IPS-15b (cell line): Measurements from ENCODE around the gene NTRK1.

ENCODE experiments used
- H3K27me3 ChIP-seq: one replicate; pipeline ENCODE4 v1.6.1; 2013; ENCODE audit warnings: low read length; ENCODE audit not compliant: control insufficient read depth, insufficient read depth
- H3K36me3 ChIP-seq: one replicate; pipeline ENCODE4 v1.6.1; 2013; ENCODE audit warnings: low read length; ENCODE audit not compliant: control insufficient read depth, insufficient read depth
- H3K4me1 ChIP-seq: one replicate; pipeline ENCODE4 v1.6.1; 2013; ENCODE audit warnings: mild to moderate bottlenecking, low read length; ENCODE audit not compliant: control insufficient read depth, insufficient read depth
- H3K4me3 ChIP-seq: one replicate; pipeline ENCODE4 v1.5.1; 2013; ENCODE audit warnings: low read depth, low read length
- H3K9ac ChIP-seq: one replicate; pipeline ENCODE4 v1.6.1; 2013; ENCODE audit warnings: low read depth, mild to moderate bottlenecking, low read length
- H3K9me3 ChIP-seq: one replicate; pipeline ENCODE4 v1.6.1; 2013; ENCODE audit warnings: mild to moderate bottlenecking, low read length; ENCODE audit not compliant: control insufficient read depth, insufficient read depth

Gene NTRK1

DNA sequence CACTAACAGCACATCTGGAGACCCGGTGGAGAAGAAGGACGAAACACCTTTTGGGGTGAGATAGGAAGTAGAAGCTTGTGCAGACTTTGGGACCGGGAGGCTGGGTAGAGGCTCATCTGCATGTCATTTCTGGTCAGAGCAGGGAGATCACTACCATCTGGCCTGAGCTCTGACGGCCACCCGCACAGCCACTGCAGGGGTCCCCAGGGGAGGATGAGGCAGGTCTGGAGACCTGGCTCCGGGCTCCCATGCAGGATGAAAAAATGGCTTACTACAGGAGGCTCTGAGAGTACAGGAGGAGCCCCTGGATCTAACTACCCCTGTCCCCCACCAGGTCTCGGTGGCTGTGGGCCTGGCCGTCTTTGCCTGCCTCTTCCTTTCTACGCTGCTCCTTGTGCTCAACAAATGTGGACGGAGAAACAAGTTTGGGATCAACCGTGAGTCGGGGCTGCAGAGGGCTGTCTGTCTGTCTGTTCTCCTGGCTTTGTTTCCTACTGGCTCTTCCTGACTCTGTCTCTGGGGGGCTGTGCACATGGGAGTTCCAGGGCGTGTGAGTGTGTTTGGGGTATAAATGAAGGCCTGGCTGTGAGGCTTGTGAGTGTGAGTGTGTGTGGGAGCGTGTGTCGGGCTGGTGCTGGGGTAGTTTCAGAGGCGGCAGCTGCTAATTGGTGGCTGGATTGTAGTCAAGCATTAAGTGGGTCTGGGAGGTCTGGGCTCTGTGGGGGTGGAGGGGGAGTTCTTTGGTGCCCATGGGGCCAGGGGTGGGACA, 14.1 kb downstream of the NTRK1 start:
- Histone ChIP-seq H3K27me3 (peaks cover 42% of the 10 kb centered on the region), H3K36me3 (no peaks in the 10 kb centered on the region), H3K9me3 (no peaks in the 10 kb centered on the region), H3K4me1 (no peaks in the 10 kb centered on the region), H3K4me3 (no peak overlapping the region), H3K9ac (no peak overlapping the region)

DNA sequence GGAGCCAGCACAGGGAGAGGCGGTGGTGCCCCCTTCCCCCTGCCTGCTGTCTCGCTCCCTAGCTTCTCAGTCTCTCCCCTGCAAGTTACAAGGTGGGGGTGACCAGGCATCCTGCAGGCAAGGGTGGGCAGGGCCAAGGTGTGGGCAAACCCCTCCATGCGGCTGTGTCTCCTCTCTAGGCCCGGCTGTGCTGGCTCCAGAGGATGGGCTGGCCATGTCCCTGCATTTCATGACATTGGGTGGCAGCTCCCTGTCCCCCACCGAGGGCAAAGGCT, 14.6 kb downstream of the NTRK1 start:
- H3K4me3 ChIP-seq, result no peak overlapping the region
- H3K4me1 ChIP-seq, result no peaks in the 10 kb centered on the region
- no peaks in the 10 kb centered on the region for H3K9me3 ChIP-seq
- H3K36me3 ChIP-seq, result no peaks in the 10 kb centered on the region
- H3K27me3 ChIP-seq, result peaks cover 42% of the 10 kb centered on the region
- H3K9ac ChIP-seq, result no peak overlapping the region

DNA sequence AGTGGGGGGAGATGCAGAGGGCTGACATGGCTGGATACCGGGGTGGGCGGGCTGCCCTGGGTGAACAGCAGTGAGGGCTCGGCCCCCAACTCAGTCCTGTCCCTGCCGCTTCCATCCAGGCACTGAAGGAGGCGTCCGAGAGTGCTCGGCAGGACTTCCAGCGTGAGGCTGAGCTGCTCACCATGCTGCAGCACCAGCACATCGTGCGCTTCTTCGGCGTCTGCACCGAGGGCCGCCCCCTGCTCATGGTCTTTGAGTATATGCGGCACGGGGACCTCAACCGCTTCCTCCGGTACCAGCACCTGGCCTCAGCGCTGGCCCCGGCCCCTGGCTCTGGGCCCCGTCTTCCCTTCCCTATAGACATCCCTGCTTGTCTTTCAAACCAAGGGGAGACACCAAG, 15.6 kb downstream of the NTRK1 start:
- no peak overlapping the region for H3K9ac ChIP-seq
- H3K9me3 ChIP-seq, result no peaks in the 10 kb centered on the region
- H3K4me1 ChIP-seq, result no peaks in the 10 kb centered on the region
- no peak overlapping the region for H3K4me3 ChIP-seq
- peaks cover 38% of the 10 kb centered on the region for H3K27me3 ChIP-seq
- no peaks in the 10 kb centered on the region for H3K36me3 ChIP-seq

DNA sequence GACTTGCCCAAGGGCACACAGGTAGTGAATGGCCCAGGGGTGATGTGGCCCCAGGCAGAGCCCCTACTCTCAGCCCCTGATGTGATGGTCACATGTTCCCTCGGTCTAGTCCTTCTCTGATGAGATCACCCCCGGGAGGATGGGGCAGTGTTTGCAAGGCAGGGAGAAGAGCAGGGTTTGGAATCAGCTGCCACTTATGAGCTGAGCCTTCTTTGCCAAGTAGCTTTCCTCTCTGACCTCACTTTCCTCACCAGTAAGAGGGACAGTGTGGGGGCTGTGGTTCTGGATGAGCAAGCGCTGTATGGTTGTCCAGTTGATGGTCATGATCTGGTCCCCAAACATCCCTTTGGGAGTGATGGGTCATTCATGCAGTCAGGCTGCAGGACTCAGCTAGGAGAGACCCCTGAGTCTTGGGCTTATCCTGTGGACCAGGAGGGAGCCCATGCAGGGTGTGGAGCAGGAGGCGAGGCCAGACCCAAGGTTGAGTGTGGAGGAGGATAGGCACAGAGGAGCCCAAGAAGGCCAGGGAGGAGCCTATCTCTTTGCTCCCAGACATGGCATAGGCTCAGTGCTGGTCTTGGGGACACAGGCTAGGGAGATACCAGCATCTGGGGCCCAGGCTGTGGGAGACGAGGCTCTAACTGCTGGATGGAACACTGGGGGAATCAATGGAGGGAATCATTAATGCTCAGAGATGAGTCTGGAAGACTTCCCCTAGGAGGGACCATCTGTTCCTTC, 16.9 kb downstream of the NTRK1 start:
- Histone ChIP-seq H3K9me3 (no peaks in the 10 kb centered on the region), H3K9ac (no peak overlapping the region), H3K36me3 (no peaks in the 10 kb centered on the region), H3K4me1 (no peaks in the 10 kb centered on the region), H3K27me3 (peaks cover 40% of the 10 kb centered on the region), H3K4me3 (no peak overlapping the region)

DNA sequence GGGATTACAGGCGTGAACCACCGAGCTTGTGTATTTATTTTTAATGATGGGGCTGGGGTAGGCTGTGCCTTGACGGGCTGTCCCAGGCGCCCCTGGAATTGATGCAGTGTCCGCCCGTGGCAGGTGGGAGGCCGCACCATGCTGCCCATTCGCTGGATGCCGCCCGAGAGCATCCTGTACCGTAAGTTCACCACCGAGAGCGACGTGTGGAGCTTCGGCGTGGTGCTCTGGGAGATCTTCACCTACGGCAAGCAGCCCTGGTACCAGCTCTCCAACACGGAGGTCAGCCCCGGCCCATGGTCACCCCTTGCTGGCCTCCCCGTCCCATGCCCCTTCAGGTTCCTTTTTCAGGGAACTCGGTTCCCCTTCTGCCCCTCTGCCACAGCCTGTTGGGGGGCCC, 19.2 kb downstream of the NTRK1 start:
- no peak overlapping the region for H3K4me3 ChIP-seq
- no peaks in the 10 kb centered on the region for H3K9me3 ChIP-seq
- H3K9ac ChIP-seq, result no peak overlapping the region
- H3K36me3 ChIP-seq, result no peaks in the 10 kb centered on the region
- no peaks in the 10 kb centered on the region for H3K4me1 ChIP-seq
- H3K27me3 ChIP-seq, result peaks cover 55% of the 10 kb centered on the region

DNA sequence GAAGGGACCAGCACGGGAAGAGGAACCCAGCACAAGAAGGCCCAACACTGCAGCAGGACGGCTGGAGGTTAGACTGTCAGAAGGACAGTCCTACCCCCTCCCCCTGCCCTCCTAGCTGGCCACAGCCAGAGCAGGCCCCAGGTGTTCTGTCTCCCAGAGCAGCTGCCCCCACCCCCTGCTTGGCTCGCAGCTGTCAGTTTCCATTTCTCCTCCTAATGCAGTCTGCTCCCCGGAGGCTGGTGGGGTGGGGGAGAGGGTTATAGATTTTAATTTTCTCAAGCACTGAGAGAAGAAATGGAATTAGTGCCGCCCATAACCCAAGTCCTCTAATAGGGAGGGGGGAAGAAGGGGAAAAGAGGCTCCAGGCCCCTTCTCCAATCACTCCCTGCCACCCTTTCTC, 19.8 kb downstream of the NTRK1 start:
- Histone ChIP-seq H3K36me3 (no peaks in the 10 kb centered on the region), H3K4me1 (no peaks in the 10 kb centered on the region), H3K9me3 (no peaks in the 10 kb centered on the region), H3K27me3 (peaks cover 61% of the 10 kb centered on the region), H3K4me3 (no peak overlapping the region), H3K9ac (no peak overlapping the region)

DNA sequence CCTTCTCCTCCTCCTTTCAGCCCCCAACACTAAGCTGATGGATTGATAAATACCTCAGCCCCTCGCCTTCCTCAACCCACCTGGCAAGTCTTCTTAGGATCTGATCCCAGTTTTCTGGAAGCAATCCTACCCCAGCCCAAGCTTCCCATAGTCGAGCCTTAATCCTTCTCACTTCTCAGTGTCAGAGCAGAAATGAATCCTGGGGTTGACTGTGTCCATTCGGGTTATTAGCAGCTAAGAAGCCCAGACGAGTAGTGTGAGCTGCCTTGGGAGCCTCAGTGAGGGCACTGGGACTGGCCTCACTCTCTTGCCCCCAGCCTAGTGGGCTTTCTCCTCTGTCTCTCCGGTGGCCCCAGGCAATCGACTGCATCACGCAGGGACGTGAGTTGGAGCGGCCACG, 20.4 kb downstream of the NTRK1 start:
- Histone ChIP-seq H3K4me1 (peaks cover 2% of the 10 kb centered on the region), H3K9me3 (no peaks in the 10 kb centered on the region), H3K27me3 (peaks cover 63% of the 10 kb centered on the region), H3K4me3 (no peak overlapping the region), H3K36me3 (no peaks in the 10 kb centered on the region), H3K9ac (no peak overlapping the region)

DNA sequence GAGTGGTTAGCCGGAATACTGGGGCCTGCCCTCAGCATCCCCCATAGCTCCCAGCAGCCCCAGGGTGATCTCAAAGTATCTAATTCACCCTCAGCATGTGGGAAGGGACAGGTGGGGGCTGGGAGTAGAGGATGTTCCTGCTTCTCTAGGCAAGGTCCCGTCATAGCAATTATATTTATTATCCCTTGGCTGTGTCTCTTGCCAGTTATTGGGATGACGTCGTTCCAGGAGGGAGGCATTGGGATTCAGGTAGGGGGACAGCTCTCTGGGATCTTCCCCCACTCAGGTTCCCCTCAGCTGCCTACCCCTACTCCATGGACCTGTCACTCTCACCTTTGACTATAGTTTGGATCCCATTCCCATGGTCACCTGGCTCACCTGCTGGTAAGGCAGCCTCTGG, 21.0 kb downstream of the NTRK1 start:
- Histone ChIP-seq H3K9ac (no peak overlapping the region), H3K27me3 (peaks cover 65% of the 10 kb centered on the region), H3K4me1 (peaks cover 5% of the 10 kb centered on the region), H3K9me3 (no peaks in the 10 kb centered on the region), H3K4me3 (no peak overlapping the region), H3K36me3 (no peaks in the 10 kb centered on the region)

DNA sequence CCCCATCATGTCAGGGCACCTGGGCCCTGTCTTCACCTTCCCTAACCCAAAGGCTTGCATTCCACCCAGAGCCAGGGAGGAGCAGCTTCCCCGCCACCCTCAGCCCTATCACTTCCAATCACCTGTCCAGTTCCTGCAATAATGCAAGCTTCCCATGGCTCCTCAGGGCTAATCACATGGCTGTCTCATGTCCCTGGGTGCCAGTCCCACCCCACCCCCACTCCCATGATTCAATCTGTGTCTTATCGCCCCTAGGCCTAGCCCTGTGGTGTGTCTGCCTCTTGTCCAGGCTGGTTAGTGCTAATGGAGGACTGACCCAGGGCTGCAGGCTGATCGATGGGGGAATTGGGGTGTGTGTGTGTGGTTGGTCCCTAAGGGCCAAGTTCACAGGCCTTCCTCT, 21.9 kb downstream of the NTRK1 start:
- peaks cover 60% of the 10 kb centered on the region for H3K27me3 ChIP-seq
- no peak overlapping the region for H3K4me3 ChIP-seq
- H3K9ac ChIP-seq, result no peak overlapping the region
- H3K9me3 ChIP-seq, result no peaks in the 10 kb centered on the region
- no peaks in the 10 kb centered on the region for H3K36me3 ChIP-seq
- peaks cover 7% of the 10 kb centered on the region for H3K4me1 ChIP-seq

DNA sequence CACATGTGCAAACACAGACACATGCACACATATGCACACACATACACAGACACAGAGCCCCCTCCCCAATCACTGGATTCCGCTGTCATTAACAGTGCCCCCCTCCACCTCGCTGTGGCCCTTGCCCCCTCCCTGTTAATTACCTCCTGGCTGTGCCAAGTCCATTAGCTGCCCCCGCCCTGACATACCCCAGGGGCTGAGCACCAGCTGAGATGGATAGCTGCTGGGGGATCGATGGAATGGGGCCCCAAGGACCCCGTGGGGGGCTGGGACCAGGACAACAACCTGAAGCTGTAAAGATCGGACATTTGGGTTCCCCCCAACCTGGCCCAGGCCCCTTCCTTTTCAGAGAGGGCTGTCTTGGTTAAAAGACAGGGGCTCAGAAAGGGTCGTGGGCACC, 23.3 kb downstream of the NTRK1 start:
- peaks cover 55% of the 10 kb centered on the region for H3K27me3 ChIP-seq
- no peaks in the 10 kb centered on the region for H3K9me3 ChIP-seq
- H3K9ac ChIP-seq, result no peak overlapping the region
- no peaks in the 10 kb centered on the region for H3K36me3 ChIP-seq
- H3K4me1 ChIP-seq, result peaks cover 7% of the 10 kb centered on the region
- H3K4me3 ChIP-seq, result no peak overlapping the region

DNA sequence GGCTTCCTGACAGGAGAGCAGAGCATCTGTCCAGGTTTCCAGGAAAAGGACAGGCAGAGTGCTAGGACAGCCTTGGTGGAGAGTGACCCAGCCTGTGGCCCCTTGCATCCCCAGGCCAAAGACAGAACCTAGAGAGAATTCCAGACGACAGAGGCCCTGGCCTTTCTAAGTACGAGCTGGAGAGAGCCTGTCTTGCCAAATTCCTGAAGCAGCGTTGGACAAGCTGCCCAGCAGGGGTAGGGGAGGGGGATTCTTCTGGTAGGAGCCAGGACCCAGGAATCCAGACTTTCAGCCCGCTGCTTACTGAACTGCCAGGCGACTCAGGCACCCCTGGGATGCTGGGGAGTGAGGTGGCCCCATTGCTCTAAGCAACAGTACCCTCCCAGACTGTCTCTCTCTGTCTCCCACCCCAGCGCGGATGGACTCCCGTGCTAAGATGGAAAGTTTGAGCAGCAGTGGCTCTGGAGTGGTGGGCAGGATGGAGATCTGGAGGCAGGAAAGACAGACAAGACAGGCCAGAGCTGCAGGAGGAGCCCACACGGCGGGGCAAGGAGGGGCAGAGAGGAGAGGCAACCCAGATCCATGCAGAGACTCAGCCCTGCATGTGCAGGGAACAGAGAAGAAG, 24.0 kb downstream of the NTRK1 start:
- Histone ChIP-seq H3K9me3 (no peaks in the 10 kb centered on the region), H3K9ac (peak overlapping the region; percentile 5), H3K4me3 (no peak overlapping the region), H3K4me1 (peaks cover 7% of the 10 kb centered on the region), H3K36me3 (no peaks in the 10 kb centered on the region), H3K27me3 (peaks cover 58% of the 10 kb centered on the region)

DNA sequence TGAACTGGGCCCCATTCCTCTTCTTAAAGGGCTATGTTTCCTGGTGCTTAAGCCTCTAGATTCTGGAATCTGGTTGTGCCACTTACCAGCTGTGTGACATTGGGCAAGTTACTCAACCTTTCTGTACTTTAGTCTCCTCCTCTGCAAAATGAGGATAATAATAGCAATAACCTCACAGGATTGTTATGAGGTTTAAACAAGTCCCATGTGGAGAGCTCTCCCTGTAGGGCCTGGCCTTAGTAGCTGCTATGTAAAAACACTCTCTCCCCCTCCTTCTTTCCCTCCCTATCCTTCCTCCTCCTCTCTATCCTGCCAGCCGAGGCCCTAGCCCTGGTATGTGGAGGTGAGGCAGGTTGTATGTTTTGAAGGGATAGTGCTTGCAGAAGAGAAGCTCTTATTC, 24.6 kb downstream of the NTRK1 start:
- H3K9me3 ChIP-seq, result no peaks in the 10 kb centered on the region
- H3K4me3 ChIP-seq, result no peak overlapping the region
- peaks cover 8% of the 10 kb centered on the region for H3K4me1 ChIP-seq
- peaks cover 61% of the 10 kb centered on the region for H3K27me3 ChIP-seq
- H3K36me3 ChIP-seq, result no peaks in the 10 kb centered on the region
- no peak overlapping the region for H3K9ac ChIP-seq
